Mucosa of descending colon (tissue), 3 donors: ENCODE data around the gene GJA1. TPM values are rescaled to one million over a fixed set of nuclear protein-coding genes. Genes with fewer than 3 reads are reported as not detected.

Experiments used
- ATAC-seq: fragments of 200-7000 bp; cut with Tn5 transposase; one replicate; pipeline ENCODE4 v1.9.1; 2020; ENCODE audit warnings: mild to moderate bottlenecking, moderate library complexity
- DNase-seq, 3 donors: peaks; one replicate each; pipeline ENCODE4 v3.0.0-alpha.2; 2020
- H3K36me3 ChIP-seq: fragments of 200-600 bp; one replicate; pipeline ENCODE4 v1.8.0; 2021; ENCODE audit warnings: low read depth, mild to moderate bottlenecking
- H3K4me1 ChIP-seq: fragments of 200-600 bp; one replicate; pipeline ENCODE4 v1.8.0; 2021; ENCODE audit warnings: low read depth, mild to moderate bottlenecking
- H3K4me3 ChIP-seq: fragments of 200-600 bp; one replicate; pipeline ENCODE4 v1.8.0; 2021; ENCODE audit warnings: mild to moderate bottlenecking
- H3K9me3 ChIP-seq: fragments of 200-600 bp; one replicate; pipeline ENCODE4 v1.8.0; 2021; ENCODE audit warnings: mild to moderate bottlenecking
- intact Hi-C, 2 donors: fragments of 100-400 bp; cut with DNase I in 1 of 2; cut with micrococcal nuclease in 1 of 2; formaldehyde crosslinking; loops; one replicate each; pipeline versions ENCODE4 v1.11.0 to v1.11.1; 2022; cut with DNase I, micrococcal nuclease
- total RNA-seq, 3 donors: library from RNA; stranded (reverse); fragmentation: NEBNext Ultra II Directional in 2 of 3; extraction: Animal tissue kit (Norgen Biotek cat#: 25700) in 2 of 3; gene quantifications; one replicate each; pipeline versions ENCODE4 v1.2.1 to v1.2.4, GENCODE V29; 2021 to 2023
- TF ChIP-seq, protein P1 (sequence below): fragments of 200-600 bp; IDR thresholded peaks from one replicate; pipeline ENCODE4 v1.8.0; 2022; ENCODE audit warnings: antibody characterized with exemption, mild to moderate bottlenecking
- donor health status: DM: no; HTN: no; CAD: no; lungs with moderate emphysema.
- donor health status: DM: no; HTN: no; CAD: no.
- donor health status: DM: no; HTN: yes; CAD: no.

The GJA1 gene
- total RNA-seq, 3 donors from 2014 or later = 5.1 to 13.2 (median 10.9) TPM

DNA sequence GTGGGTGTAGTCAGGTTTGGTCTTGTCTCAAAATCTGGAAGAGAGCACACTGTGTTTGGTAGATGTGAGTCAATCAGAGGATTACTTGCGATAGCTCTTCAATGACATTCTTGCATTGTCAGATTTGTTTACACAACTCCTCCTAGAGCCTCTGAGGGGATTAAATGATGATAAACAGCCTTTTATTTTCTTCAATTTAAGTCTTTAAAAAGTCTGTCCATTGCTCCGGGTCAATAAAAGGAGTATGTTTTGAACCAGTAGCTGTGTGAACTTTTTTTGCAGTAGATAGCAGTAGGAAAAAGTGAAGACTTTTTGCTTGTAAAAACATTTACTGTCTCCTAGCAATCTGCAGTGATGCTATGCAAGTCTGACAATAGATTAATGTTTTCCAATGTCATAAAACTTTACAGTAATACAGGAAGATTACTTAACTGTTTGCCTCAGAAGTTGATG lies 49.9 kb downstream of the GJA1 start:
- intact Hi-C loops = no loop called here
- TF ChIP-seq, protein P1, sequence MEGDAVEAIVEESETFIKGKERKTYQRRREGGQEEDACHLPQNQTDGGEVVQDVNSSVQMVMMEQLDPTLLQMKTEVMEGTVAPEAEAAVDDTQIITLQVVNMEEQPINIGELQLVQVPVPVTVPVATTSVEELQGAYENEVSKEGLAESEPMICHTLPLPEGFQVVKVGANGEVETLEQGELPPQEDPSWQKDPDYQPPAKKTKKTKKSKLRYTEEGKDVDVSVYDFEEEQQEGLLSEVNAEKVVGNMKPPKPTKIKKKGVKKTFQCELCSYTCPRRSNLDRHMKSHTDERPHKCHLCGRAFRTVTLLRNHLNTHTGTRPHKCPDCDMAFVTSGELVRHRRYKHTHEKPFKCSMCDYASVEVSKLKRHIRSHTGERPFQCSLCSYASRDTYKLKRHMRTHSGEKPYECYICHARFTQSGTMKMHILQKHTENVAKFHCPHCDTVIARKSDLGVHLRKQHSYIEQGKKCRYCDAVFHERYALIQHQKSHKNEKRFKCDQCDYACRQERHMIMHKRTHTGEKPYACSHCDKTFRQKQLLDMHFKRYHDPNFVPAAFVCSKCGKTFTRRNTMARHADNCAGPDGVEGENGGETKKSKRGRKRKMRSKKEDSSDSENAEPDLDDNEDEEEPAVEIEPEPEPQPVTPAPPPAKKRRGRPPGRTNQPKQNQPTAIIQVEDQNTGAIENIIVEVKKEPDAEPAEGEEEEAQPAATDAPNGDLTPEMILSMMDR = no peak
- ATAC-seq = no peak
- H3K4me1 ChIP-seq = no peaks in the 10 kb centered on the region
- H3K9me3 ChIP-seq = no peaks in the 10 kb centered on the region
- DNase-seq = no peak
- H3K4me3 ChIP-seq = no peak overlapping the region
- H3K36me3 ChIP-seq = no peaks in the 10 kb centered on the region

DNA sequence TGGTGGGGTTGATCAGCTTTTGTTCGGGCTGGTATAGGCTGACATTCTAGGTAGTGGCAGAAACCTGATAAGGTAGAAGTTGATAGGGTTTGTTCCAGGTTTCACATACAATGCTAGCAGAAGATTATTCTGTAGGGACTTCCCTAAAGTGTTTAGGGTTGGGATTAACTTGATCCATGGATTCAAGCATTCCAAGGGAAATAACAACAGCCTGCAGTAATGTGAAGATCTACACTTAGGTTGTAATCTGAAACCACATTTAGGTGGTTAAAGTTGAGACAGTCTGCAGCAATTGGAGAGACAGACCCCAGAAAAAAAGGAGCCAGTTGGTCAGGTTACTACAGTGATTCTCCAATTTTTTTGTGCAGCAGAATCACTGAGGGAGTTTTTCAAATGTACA lies 56.1 kb downstream of the GJA1 start:
- Histone ChIP-seq H3K36me3 (no peaks in the 10 kb centered on the region), H3K4me3 (no peak overlapping the region), H3K9me3 (no peaks in the 10 kb centered on the region), H3K4me1 (no peaks in the 10 kb centered on the region)
- TF ChIP-seq, protein P1 = no peak
- ATAC-seq (no peak), DNase-seq (no peak)
- intact Hi-C loops = no loop called here

DNA sequence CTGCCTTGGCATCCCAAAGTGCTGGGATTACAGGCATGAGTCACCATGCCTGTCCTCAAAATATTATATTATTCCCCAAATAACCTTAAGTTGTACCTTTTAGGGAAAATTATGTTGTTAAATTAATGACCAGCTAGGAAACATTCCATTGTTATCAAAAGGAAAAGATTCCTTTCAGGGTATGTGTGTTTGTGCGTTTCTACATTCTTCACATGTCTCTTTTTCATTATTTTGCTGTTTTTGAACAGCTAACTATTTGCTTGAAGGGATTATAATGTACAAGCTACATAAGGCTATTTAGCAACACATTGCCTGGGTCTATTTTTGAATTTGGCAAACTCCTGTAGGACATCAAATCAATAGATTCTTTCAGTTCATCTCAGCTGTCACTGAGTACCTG lies 57.1 kb downstream of the GJA1 start:
- TF ChIP-seq, protein P1 = no peak
- H3K4me1 ChIP-seq = no peaks in the 10 kb centered on the region
- intact Hi-C loops = no loop called here
- ATAC-seq = no peak
- H3K9me3 ChIP-seq = no peaks in the 10 kb centered on the region
- no peak overlapping the region for H3K4me3 ChIP-seq
- no peaks in the 10 kb centered on the region for H3K36me3 ChIP-seq
- DNase-seq = no peak

DNA sequence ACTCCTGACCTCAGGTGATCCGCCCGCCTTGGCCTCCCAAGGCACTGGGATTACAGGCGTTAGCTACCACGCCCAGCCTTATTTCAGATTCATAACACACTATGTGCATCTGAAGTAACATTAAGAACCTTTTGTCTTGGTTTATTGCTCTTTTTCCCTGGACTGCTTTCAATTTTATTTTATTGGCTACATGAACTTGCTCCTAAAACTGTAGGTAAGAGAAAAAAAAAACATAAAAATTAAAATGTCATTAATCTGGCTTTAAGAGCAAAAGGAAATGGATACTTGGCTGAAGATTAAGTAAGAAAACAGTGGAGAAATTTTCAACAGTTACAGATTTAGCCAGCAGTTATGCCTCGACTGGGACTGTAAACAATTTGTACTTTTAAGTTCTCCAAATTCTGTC lies 62.5 kb downstream of the GJA1 start:
- H3K9me3 ChIP-seq = no peaks in the 10 kb centered on the region
- no peaks in the 10 kb centered on the region for H3K36me3 ChIP-seq
- no peak overlapping the region for H3K4me3 ChIP-seq
- TF ChIP-seq, protein P1 = no peak
- DNase-seq (no peak), ATAC-seq (no peak)
- intact Hi-C loops = no loop called here
- no peaks in the 10 kb centered on the region for H3K4me1 ChIP-seq

DNA sequence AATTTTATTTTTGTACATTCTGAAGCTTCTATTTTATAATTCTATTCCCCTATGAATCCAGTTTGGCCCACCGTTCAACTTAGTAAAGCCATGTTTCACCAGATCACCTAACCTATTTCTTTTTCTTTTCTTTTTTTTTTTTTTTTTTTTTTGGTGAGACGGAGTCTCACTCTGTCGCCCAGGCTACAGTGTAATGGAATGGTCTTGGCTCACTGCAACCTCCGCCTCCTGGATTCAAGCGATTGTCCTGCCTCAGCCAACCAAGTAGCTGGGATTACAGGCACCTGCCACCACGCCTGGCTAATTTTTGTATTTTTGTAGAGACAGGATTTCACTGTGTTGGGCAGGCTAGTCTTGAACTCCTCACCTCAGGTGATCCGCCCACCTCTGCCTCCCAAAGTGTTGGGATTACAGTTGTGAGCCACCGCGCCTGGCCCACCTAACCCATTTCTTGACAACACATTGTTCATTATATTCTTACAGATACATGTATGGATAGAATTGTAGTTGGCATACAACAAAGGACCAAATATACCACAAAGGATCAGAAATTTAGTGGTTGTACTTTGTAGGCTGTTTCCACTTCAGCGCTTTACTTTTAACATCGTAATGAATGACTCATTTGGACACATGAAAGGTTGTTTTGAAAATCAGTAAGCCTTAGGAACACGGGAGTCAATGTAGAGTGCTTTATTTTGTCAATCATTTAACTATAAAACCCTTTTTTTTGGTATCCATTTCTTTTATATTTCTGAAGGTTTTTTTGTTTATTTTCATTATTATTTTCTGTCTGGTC lies 63.2 kb downstream of the GJA1 start:
- H3K4me1 ChIP-seq = no peaks in the 10 kb centered on the region
- TF ChIP-seq, protein P1 = no peak
- no peak for ATAC-seq

More for the DNA sequence above, 63.2 kb downstream of the GJA1 start:
- intact Hi-C loops = no loop called here
- DNase-seq = no peak
- Histone ChIP-seq H3K4me3 (no peak overlapping the region), H3K36me3 (no peaks in the 10 kb centered on the region), H3K9me3 (no peaks in the 10 kb centered on the region)

Other genes with a start within 250 kb of the GJA1 start
- gene TBC1D32, start 101.2 kb upstream of the GJA1 start, total RNA-seq = 10 to 100 TPM in 1 of 3 donors, 1 to 10 TPM in 2; 6.0 to 13.2 (median 8.6) TPM